GM21447 (cell line): Measurements from ENCODE around the gene PARD3.
A peak's percentile ranks its signal among the peaks of the same experiment; 100 is the strongest.
"Not testable (repeated sequence)": the region's sequence is repeated elsewhere in the genome, so short reads cannot be mapped to it uniquely, and the experiment has no call there.

Source experiments
- ATAC-seq: cut with Tn5 transposase; IDR thresholded peaks from one replicate; pipeline ENCODE4 v1.9.1; 2021; ENCODE audit not compliant: unreplicated experiment

The PARD3 gene

GRCh38 chr10:34655286-34656170 lies 159.6 kb downstream of the PARD3 start:
- no peak for ATAC-seq

- no peak for ATAC-seq
These were observed 160.9 kb downstream of the PARD3 start for GRCh38 chr10:34654211-34654610.

GRCh38 chr10:34653530-34653929 lies 161.6 kb downstream of the PARD3 start:
- ATAC-seq, result no peak

- ATAC-seq, result no peak
These were observed 163.5 kb downstream of the PARD3 start for GRCh38 chr10:34651416-34652195.

- ATAC-seq, result no peak
These were observed 164.9 kb downstream of the PARD3 start for GRCh38 chr10:34650156-34650555.

GRCh38 chr10:34649385-34649784 lies 165.7 kb downstream of the PARD3 start:
- ATAC-seq, result no peak

GRCh38 chr10:34648919-34649318 lies 166.2 kb downstream of the PARD3 start:
- ATAC-seq, result no peak

GRCh38 chr10:34647875-34648865 lies 166.9 kb downstream of the PARD3 start:
- no peak for ATAC-seq

- no peak for ATAC-seq
These were observed 167.9 kb downstream of the PARD3 start for GRCh38 chr10:34647160-34647559.

- no peak for ATAC-seq
These were observed 168.8 kb downstream of the PARD3 start for GRCh38 chr10:34646331-34646730.

GRCh38 chr10:34644815-34645214 lies 170.3 kb downstream of the PARD3 start:
- not testable (repeated sequence) for ATAC-seq

- no peak for ATAC-seq
These were observed 170.9 kb downstream of the PARD3 start for GRCh38 chr10:34644224-34644623.

- no peak for ATAC-seq
These were observed 171.5 kb downstream of the PARD3 start for GRCh38 chr10:34643620-34644019.

- ATAC-seq, result no peak
These were observed 173.1 kb downstream of the PARD3 start for GRCh38 chr10:34641913-34642558.

GRCh38 chr10:34641147-34641912 lies 173.8 kb downstream of the PARD3 start:
- no peak for ATAC-seq

GRCh38 chr10:34638406-34639054 lies 176.6 kb downstream of the PARD3 start:
- peak; percentile 46 for ATAC-seq

- ATAC-seq, result peak; percentile 68
These were observed 177.6 kb downstream of the PARD3 start for GRCh38 chr10:34637418-34637911.

- ATAC-seq, result no peak
These were observed 180.0 kb downstream of the PARD3 start for GRCh38 chr10:34635111-34635510.

GRCh38 chr10:34633374-34633773 lies 181.7 kb downstream of the PARD3 start:
- ATAC-seq, result no peak
